SK-N-MC (cell line): ENCODE results near the gene NIT1.

ENCODE experiments used
- EZH2 ChIP-seq: fragments of 200-600 bp; sonication (generic); IDR thresholded peaks from one replicate; pipeline ENCODE4 v1.6.1; 2017; ENCODE audit warnings: antibody characterized with exemption
- POLR2AphosphoS5 ChIP-seq: IDR thresholded peaks from 2 replicates; pipeline ENCODE4 v1.6.1; 2012; ENCODE audit warnings: mild to moderate bottlenecking, low read depth, low read length, borderline replicate concordance

DNA sequence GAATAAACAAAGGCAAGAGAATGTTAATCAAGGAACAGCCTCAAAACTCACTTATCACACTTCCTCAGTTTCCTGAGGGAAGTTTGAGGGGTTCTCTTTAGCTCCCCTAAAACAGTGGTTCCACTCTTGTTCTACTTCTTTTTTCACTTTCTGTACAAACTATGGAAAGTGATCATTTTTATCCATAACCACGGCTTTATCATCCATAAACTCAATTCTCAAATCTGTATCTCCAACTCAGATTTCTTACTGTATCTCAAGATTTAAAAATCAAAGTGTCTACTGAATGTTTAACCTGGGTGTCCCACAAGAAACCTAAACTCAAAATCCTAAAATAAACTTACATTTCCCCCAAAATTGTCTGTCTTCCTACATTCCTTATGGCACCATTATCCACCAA, 4.0 kb upstream of the NIT1 start:
- TF ChIP-seq POLR2AphosphoS5 (no peak), EZH2 (no peak)
